Endothelial cell of umbilical vein (primary cell): Measurements from ENCODE around the gene CNDP1. TPM values are rescaled to one million over a fixed set of nuclear protein-coding genes. Genes with fewer than 3 reads are reported as not detected.

Source experiments
- BruUV-seq: library from RNA; stranded (reverse); fragments of 400-500 nt; replicated peaks from 2 replicates; lab custom pipeline; 2021; lab: Mats Ljungman, UMichigan
- CTCF ChIA-PET: fragments of 300-600, 350-600 bp; sonication (Branson Sonifier 250); formaldehyde crosslinking; loops from one replicate; lab custom pipeline; 2021; ENCODE audit warnings: antibody characterized with exemption, inconsistent platforms; lab: Charles Lee
- POLR2A ChIA-PET: fragments of 300-600, 350-600 bp; sonication (Branson Sonifier 250); formaldehyde crosslinking; loops from one replicate; lab custom pipeline; 2021; ENCODE audit warnings: antibody characterized with exemption, inconsistent platforms; lab: Charles Lee
- DNase-seq: peaks from one replicate; pipeline ENCODE4 v3.0.0-alpha.2; 2011; ENCODE audit warnings: low read depth, low spot score
- FAIRE-seq: peaks from 2 replicates; lab custom pipeline; 2011; peaks lifted over from hg19 to GRCh38; lab: Jason Lieb, UNC
- H2AFZ ChIP-seq: 2 replicates; pipeline ENCODE4 v1.6.0; 2012; ENCODE audit warnings: low read depth, low read length, control low read depth, inconsistent platforms
- H3K27ac ChIP-seq: 2 replicates; pipeline ENCODE4 v1.5.1; 2011; ENCODE audit warnings: low read depth, mild to moderate bottlenecking, control low read depth, low read length, moderate library complexity; ENCODE audit not compliant: insufficient read depth
- H3K27me3 ChIP-seq, 2 experiments: 2 replicates each; pipeline versions ENCODE4 v1.6.0 to v1.6.1; 2011; ENCODE audit warnings: low read length in 2 of 2, mixed read lengths in 1 of 2; ENCODE audit not compliant: control insufficient read depth in 2 of 2, insufficient read depth in 2 of 2
- H3K36me3 ChIP-seq, 2 experiments: 2 replicates in 1 of 2; 3 replicates in 1 of 2; pipeline ENCODE4 v1.5.1; 2011; ENCODE audit warnings: low read length in 2 of 2, mild to moderate bottlenecking in 1 of 2, moderate library complexity in 1 of 2; ENCODE audit not compliant: control insufficient read depth in 2 of 2, insufficient read depth in 2 of 2; ENCODE audit errors: extremely low read depth in 1 of 2
- H3K4me1 ChIP-seq: 3 replicates; pipeline ENCODE4 v1.5.1; 2011; ENCODE audit warnings: mild to moderate bottlenecking, low read length; ENCODE audit not compliant: control insufficient read depth, insufficient read depth; ENCODE audit errors: extremely low read depth
- H3K4me2 ChIP-seq: 2 replicates; pipeline ENCODE4 v1.6.1; 2011; ENCODE audit warnings: low read length, control low read depth, mixed read lengths; ENCODE audit not compliant: insufficient read depth
- H3K4me3 ChIP-seq, 3 experiments: fragments of 200-600 bp in 1 of 3; sonication (generic), shearing (Covaris generic) in 1 of 3; replicated peaks in 1 of 3; 2 replicates each; pipeline ENCODE4 v1.5.1; 2011 to 2016; ENCODE audit warnings: control low read depth in 3 of 3, low read length in 3 of 3, mild to moderate bottlenecking in 2 of 3, inconsistent platforms in 1 of 3, low read depth in 1 of 3, moderate library complexity in 1 of 3; ENCODE audit not compliant: insufficient read depth in 1 of 3
- H3K79me2 ChIP-seq: 2 replicates; pipeline ENCODE4 v1.6.0; 2012; ENCODE audit warnings: low read length, inconsistent platforms; ENCODE audit not compliant: control insufficient read depth, insufficient read depth
- H3K9ac ChIP-seq: replicated peaks from 2 replicates; pipeline ENCODE3; 2011; ENCODE audit warnings: low read length, control low read depth; ENCODE audit not compliant: insufficient read depth; ENCODE audit errors: extremely low read depth
- H3K9me1 ChIP-seq: replicated peaks from 3 replicates; pipeline ENCODE4 v1.6.0; 2011; ENCODE audit warnings: mild to moderate bottlenecking, low read length; ENCODE audit not compliant: control insufficient read depth, insufficient read depth; ENCODE audit errors: extremely low read depth
- H3K9me3 ChIP-seq: replicated peaks from 2 replicates; pipeline ENCODE4 v1.5.1; 2012; ENCODE audit warnings: low read length, inconsistent platforms; ENCODE audit not compliant: control insufficient read depth, insufficient read depth
- H4K20me1 ChIP-seq: replicated peaks from 2 replicates; pipeline ENCODE3; 2011; ENCODE audit warnings: mild to moderate bottlenecking, low read length; ENCODE audit not compliant: control insufficient read depth, insufficient read depth; ENCODE audit errors: extremely low read depth
- CTCF ChIP-seq, 2 donors: IDR thresholded peaks; 1 replicate in 1 of 2; 2 replicates in 1 of 2; pipeline ENCODE4 v1.5.1; 2011; ENCODE audit warnings: low read length in 2 of 2, mild to moderate bottlenecking in 2 of 2, moderate library complexity in 2 of 2, control low read depth in 1 of 2, inconsistent platforms in 1 of 2, low read depth in 1 of 2; ENCODE audit not compliant: insufficient read depth in 1 of 2; ENCODE audit errors: extremely low read depth in 1 of 2
- EZH2 ChIP-seq: IDR thresholded peaks from 2 replicates; pipeline ENCODE4 v1.6.1; 2012; ENCODE audit warnings: borderline replicate concordance, low read depth, mild to moderate bottlenecking, moderate library complexity, low read length, inconsistent platforms; ENCODE audit not compliant: severe bottlenecking
- FOS ChIP-seq: IDR thresholded peaks from 2 replicates; pipeline ENCODE4 v1.6.1; 2011; ENCODE audit warnings: mild to moderate bottlenecking, low read length, moderate library complexity, borderline replicate concordance; ENCODE audit not compliant: insufficient read depth
- GATA2 ChIP-seq: IDR thresholded peaks from 2 replicates; pipeline ENCODE4 v1.7.0; 2011; ENCODE audit warnings: low read depth, mild to moderate bottlenecking, moderate library complexity, mixed read lengths, low read length; ENCODE audit not compliant: insufficient read length, insufficient read depth
- JUN ChIP-seq: IDR thresholded peaks from 2 replicates; pipeline ENCODE4 v1.6.1; 2011; ENCODE audit warnings: borderline replicate concordance, low read depth; ENCODE audit not compliant: insufficient read length, insufficient read depth
- MAX ChIP-seq: IDR thresholded peaks from 2 replicates; pipeline ENCODE4 v1.6.1; 2011; ENCODE audit not compliant: insufficient read depth, insufficient read length
- MYC ChIP-seq: IDR thresholded peaks from one replicate; pipeline ENCODE4 v1.6.1; 2011; ENCODE audit warnings: mild to moderate bottlenecking, low read depth, low read length
- POLR2A ChIP-seq: IDR thresholded peaks from 2 replicates; pipeline ENCODE4 v1.6.1; 2012; ENCODE audit warnings: low read depth, mild to moderate bottlenecking, control low read depth, low read length
- POLR2AphosphoS5 ChIP-seq: IDR thresholded peaks from 2 replicates; pipeline ENCODE4 v1.6.1; 2012; ENCODE audit warnings: low read depth, mild to moderate bottlenecking, control low read depth, low read length, moderate library complexity; ENCODE audit not compliant: insufficient read depth
- dilution Hi-C: fragments of 300-500 bp; cut with MboI; formaldehyde crosslinking; loops from one replicate; pipeline ENCODE4 v1.15.0; 2019; ENCODE audit warnings: low sequenced_read_pairs; ENCODE audit not compliant: extremely low pct_ligation_motif_present
- intact Hi-C: fragments of 100-400 bp; cut with micrococcal nuclease; formaldehyde crosslinking; loops from one replicate; pipeline ENCODE4 v1.10.0; 2022
- polyA plus RNA-seq, 4 experiments: library from polyadenylated mRNA; depleted of rRNA in 3 of 4; stranded (reverse) in 3 of 4; unstranded in 1 of 4; fragments of >200 nt; gene quantifications; 2 replicates each; pipeline versions ENCODE4 v1.2.1 to v1.2.3, GENCODE V29; 2011 to 2012; ENCODE audit warnings: missing spikeins in 1 of 4
- total RNA-seq: library from RNA; stranded (reverse); gene quantifications from 2 replicates; pipeline ENCODE4 v1.2.3, GENCODE V29; 2021

CNDP1 gene
- total and polyA plus RNA-seq, 2 donors (not counting 3 experiments of a cell fraction or from before 2014, with no cell fraction given): not detected

GRCh38 chr18:74507927-74508326 is 26.4 kb upstream of the CNDP1 start:
- Histone ChIP-seq H3K27me3 (no peaks in the 10 kb centered on the region), H3K27ac (no peak overlapping the region), H3K4me1 (no peaks in the 10 kb centered on the region), H2AFZ (no peak overlapping the region), H3K4me2 (no peak overlapping the region), H3K79me2 (no peaks in the 10 kb centered on the region), H3K9me3 (no peaks in the 10 kb centered on the region), H4K20me1 (no peaks in the 10 kb centered on the region), H3K4me3 (no peak overlapping the region), H3K9ac (no peak overlapping the region), H3K36me3 (peaks cover 10 to 38% of the 10 kb centered on the region in 2 experiments), H3K9me1 (no peaks in the 10 kb centered on the region)
- BruUV-seq: no TSS peak
- FAIRE-seq: no peak
- POLR2A ChIA-PET: no interaction called here
- no peak for DNase-seq
- CTCF ChIA-PET: no interaction called here
- intact Hi-C loops (no loop called here), dilution Hi-C loops (no loop called here)
- TF ChIP-seq MAX (no peak), CTCF (IDR thresholded peaks at IDR 0.05; ENCODE audit: extremely low read depth in 1 of 2, insufficient read depth in 1 of 2, low read depth in 1 of 2, low read length in 2 of 2) (no peak), POLR2A (no peak), POLR2AphosphoS5 (no peak), MYC (no peak), FOS (no peak)

DNA sequence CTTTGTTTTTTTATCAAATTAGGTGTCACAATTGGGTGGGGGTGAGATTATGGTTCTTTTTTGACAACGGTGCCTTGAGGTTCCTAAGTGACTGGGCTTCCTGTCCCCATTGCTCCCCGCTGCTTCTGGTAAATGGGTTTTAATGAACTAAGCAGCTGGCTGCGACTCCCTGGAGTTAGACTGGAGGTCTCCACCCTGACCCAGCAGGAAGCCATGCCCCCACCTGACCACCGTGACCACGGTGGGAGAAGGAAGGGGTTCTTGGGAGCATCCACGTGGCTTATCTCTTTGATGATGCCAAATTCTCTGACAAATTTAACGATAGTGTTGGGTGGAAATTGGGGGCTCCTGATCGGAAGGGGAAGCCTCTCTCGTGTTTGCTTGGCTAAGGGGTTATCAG is 25.9 kb upstream of the CNDP1 start:
- Histone ChIP-seq H2AFZ (no peak overlapping the region), H4K20me1 (no peaks in the 10 kb centered on the region), H3K36me3 (peaks cover 10 to 35% of the 10 kb centered on the region in 2 experiments), H3K9me1 (no peaks in the 10 kb centered on the region), H3K9me3 (no peaks in the 10 kb centered on the region), H3K27me3 (no peaks in the 10 kb centered on the region), H3K4me3 (no peak overlapping the region), H3K9ac (no peak overlapping the region), H3K79me2 (no peaks in the 10 kb centered on the region), H3K27ac (no peak overlapping the region), H3K4me2 (no peak overlapping the region), H3K4me1 (no peaks in the 10 kb centered on the region)
- DNase-seq (no peak), FAIRE-seq (no peak)
- TF ChIP-seq MYC (no peak), MAX (no peak), FOS (no peak), POLR2A (no peak), JUN (no peak), POLR2AphosphoS5 (no peak), EZH2 (no peak), CTCF (IDR thresholded peaks at IDR 0.05; ENCODE audit: extremely low read depth in 1 of 2, insufficient read depth in 1 of 2, low read depth in 1 of 2, low read length in 2 of 2) (no peak), GATA2 (no peak)
- ChIA-PET CTCF (no interaction called here), POLR2A (no interaction called here)
- dilution Hi-C loops (no loop called here), intact Hi-C loops (no loop called here)
- BruUV-seq: no TSS peak
